CD14-positive monocyte (primary cell): ENCODE data around the gene PKNOX2. TPM values are rescaled to one million over a fixed set of nuclear protein-coding genes. Genes with fewer than 3 reads are reported as not detected.

Source experiments
- DNase-seq, 3 donors: peaks; one replicate each; pipeline ENCODE4 v3.0.0-alpha.2; 2011 to 2022
- H2AFZ ChIP-seq: 2 replicates; pipeline ENCODE4 v1.6.0; 2012; ENCODE audit warnings: mild to moderate bottlenecking, low read depth, low read length, inconsistent platforms; ENCODE audit not compliant: insufficient read depth, poor library complexity, severe bottlenecking
- H3K27ac ChIP-seq, 2 donors: 1 replicate in 1 of 2; 2 replicates in 1 of 2; pipeline ENCODE4 v1.5.1; 2012 to 2013; ENCODE audit warnings: low read length in 2 of 2, control low read depth in 1 of 2, inconsistent platforms in 1 of 2, low read depth in 1 of 2, mild to moderate bottlenecking in 1 of 2
- H3K27me3 ChIP-seq, 2 donors: one replicate each; pipeline versions ENCODE4 v1.6.0 to v1.6.1; 2011 to 2013; ENCODE audit warnings: low read length in 2 of 2; ENCODE audit not compliant: control insufficient read depth in 2 of 2, insufficient read depth in 2 of 2
- H3K36me3 ChIP-seq, 2 donors: replicated peaks in 1 of 2; 1 replicate in 1 of 2; 2 replicates in 1 of 2; pipeline versions ENCODE4 v1.5.1 to v1.6.1; 2012 to 2013; ENCODE audit warnings: low read length in 2 of 2, control low read depth in 1 of 2, inconsistent platforms in 1 of 2, mild to moderate bottlenecking in 1 of 2; ENCODE audit not compliant: insufficient read depth in 2 of 2, control insufficient read depth in 1 of 2
- H3K4me1 ChIP-seq, 2 donors: 1 replicate in 1 of 2; 2 replicates in 1 of 2; pipeline versions ENCODE4 v1.5.1 to v1.6.1; 2012 to 2013; ENCODE audit warnings: low read length in 2 of 2, control low read depth in 1 of 2, inconsistent platforms in 1 of 2, mild to moderate bottlenecking in 1 of 2, moderate library complexity in 1 of 2; ENCODE audit not compliant: insufficient read depth in 2 of 2, control insufficient read depth in 1 of 2
- H3K4me2 ChIP-seq: replicated peaks from 2 replicates; pipeline ENCODE3; 2012; ENCODE audit warnings: low read length, moderate library complexity, mild to moderate bottlenecking; ENCODE audit not compliant: poor library complexity, severe bottlenecking; ENCODE audit errors: extremely low read depth
- H3K4me3 ChIP-seq, 3 experiments: fragments of 200-600 bp in 1 of 3; sonication (generic) in 1 of 3; replicated peaks in 1 of 3; 1 replicate in 2 of 3; 2 replicates in 1 of 3; pipeline ENCODE4 v1.5.1; 2011 to 2013; ENCODE audit warnings: low read length in 3 of 3, mild to moderate bottlenecking in 3 of 3, control low read depth in 2 of 3, low read depth in 2 of 3, inconsistent platforms in 1 of 3, moderate library complexity in 1 of 3
- H3K79me2 ChIP-seq: 2 replicates; pipeline ENCODE4 v1.6.0; 2012; ENCODE audit warnings: mild to moderate bottlenecking, control low read depth, inconsistent platforms, low read length, moderate library complexity; ENCODE audit not compliant: insufficient read depth
- H3K9ac ChIP-seq: 2 replicates; pipeline ENCODE4 v1.6.0; 2017; ENCODE audit warnings: low read length, mild to moderate bottlenecking; ENCODE audit not compliant: insufficient read depth, poor library complexity, severe bottlenecking
- H3K9me3 ChIP-seq, 2 donors: replicated peaks in 1 of 2; 1 replicate in 1 of 2; 2 replicates in 1 of 2; pipeline versions ENCODE4 v1.5.1 to v1.6.1; 2012 to 2013; ENCODE audit warnings: low read length in 2 of 2, control low read depth in 1 of 2; ENCODE audit not compliant: control insufficient read depth in 1 of 2, insufficient read depth in 1 of 2
- H4K20me1 ChIP-seq: 2 replicates; pipeline ENCODE4 v1.6.0; 2012; ENCODE audit warnings: mild to moderate bottlenecking, low read length, control low read depth, moderate library complexity; ENCODE audit not compliant: insufficient read depth
- H3K27ac Mint-ChIP-seq, 7 donors: one replicate each; pipeline ENCODE4 v1.8.0; 2020; ENCODE audit warnings: mild to moderate bottlenecking in 7 of 7, mixed read lengths in 7 of 7, moderate library complexity in 6 of 7, inconsistent platforms in 2 of 7
- H3K27me3 Mint-ChIP-seq, 3 donors: one replicate each; pipeline ENCODE4 v1.8.0; 2021 to 2022; ENCODE audit warnings: low read depth in 3 of 3, mild to moderate bottlenecking in 3 of 3, mixed read lengths in 3 of 3, moderate library complexity in 3 of 3, inconsistent platforms in 1 of 3
- H3K36me3 Mint-ChIP-seq, 2 donors: one replicate each; pipeline ENCODE4 v1.8.0; 2020; ENCODE audit warnings: mixed read lengths in 2 of 2, inconsistent platforms in 1 of 2, mild to moderate bottlenecking in 1 of 2
- H3K4me1 Mint-ChIP-seq: one replicate; pipeline ENCODE4 v1.8.0; 2020; ENCODE audit warnings: mild to moderate bottlenecking, mixed read lengths
- H3K4me3 Mint-ChIP-seq, 2 donors: one replicate each; pipeline ENCODE4 v1.8.0; 2020; ENCODE audit warnings: mild to moderate bottlenecking in 2 of 2, mixed read lengths in 2 of 2, moderate library complexity in 1 of 2
- H3K9me3 Mint-ChIP-seq, 7 donors: one replicate each; pipeline ENCODE4 v1.8.0; 2020 to 2022; ENCODE audit warnings: mixed read lengths in 7 of 7, mild to moderate bottlenecking in 6 of 7, moderate library complexity in 6 of 7, inconsistent platforms in 2 of 7
- whole genome bisulfite sequencing: methylation state at CpG from one replicate; pipeline ENCODE4 v1.1.5; 2013; ENCODE audit warnings: missing lambda C conversion rate; ENCODE audit not compliant: insufficient coverage; 5-methylcytosine and 5-hydroxymethylcytosine counted together
- intact Hi-C, 2 donors: fragments of 100-400 bp; cut with micrococcal nuclease; formaldehyde crosslinking; loops; one replicate each; pipeline versions ENCODE4 v1.15.0 to v1.15.1; 2023
- polyA plus RNA-seq, 3 donors: library from polyadenylated mRNA; depleted of rRNA in 1 of 3; unstranded in 2 of 3; stranded (reverse) in 1 of 3; fragments of 300-500 nt in 2 of 3; fragments of >200 nt in 1 of 3; fragmentation: Illumina TruSeq in 2 of 3; gene quantifications; 1 replicate in 2 of 3; 2 replicates in 1 of 3; pipeline ENCODE4 v1.2.3, GENCODE V29; 2012 to 2021
- TF ChIP-seq, protein P1 (sequence below): fragments of 200-600 bp; IDR thresholded peaks from one replicate; pipeline ENCODE4 v1.8.0; 2022; ENCODE audit warnings: antibody characterized with exemption, mild to moderate bottlenecking

PKNOX2 gene
- polyA plus RNA-seq, 3 donors: not detected

GRCh38 chr11:125470355-125470754, 305.8 kb downstream of the PKNOX2 start:
- no peaks in the 10 kb centered on the region for H3K4me1 ChIP-seq
- no peaks in the 10 kb centered on the region for H3K36me3 Mint-ChIP-seq
- TF ChIP-seq, protein P1, sequence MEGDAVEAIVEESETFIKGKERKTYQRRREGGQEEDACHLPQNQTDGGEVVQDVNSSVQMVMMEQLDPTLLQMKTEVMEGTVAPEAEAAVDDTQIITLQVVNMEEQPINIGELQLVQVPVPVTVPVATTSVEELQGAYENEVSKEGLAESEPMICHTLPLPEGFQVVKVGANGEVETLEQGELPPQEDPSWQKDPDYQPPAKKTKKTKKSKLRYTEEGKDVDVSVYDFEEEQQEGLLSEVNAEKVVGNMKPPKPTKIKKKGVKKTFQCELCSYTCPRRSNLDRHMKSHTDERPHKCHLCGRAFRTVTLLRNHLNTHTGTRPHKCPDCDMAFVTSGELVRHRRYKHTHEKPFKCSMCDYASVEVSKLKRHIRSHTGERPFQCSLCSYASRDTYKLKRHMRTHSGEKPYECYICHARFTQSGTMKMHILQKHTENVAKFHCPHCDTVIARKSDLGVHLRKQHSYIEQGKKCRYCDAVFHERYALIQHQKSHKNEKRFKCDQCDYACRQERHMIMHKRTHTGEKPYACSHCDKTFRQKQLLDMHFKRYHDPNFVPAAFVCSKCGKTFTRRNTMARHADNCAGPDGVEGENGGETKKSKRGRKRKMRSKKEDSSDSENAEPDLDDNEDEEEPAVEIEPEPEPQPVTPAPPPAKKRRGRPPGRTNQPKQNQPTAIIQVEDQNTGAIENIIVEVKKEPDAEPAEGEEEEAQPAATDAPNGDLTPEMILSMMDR: no peak
- H3K27me3 Mint-ChIP-seq: peaks cover 6 to 27% (median 21%) of the 10 kb centered on the region in 3 donors
- no peaks in the 10 kb centered on the region for H4K20me1 ChIP-seq
- no CpG with 5 or more reads among the region's 2 CpGs for WGBS
- no peak overlapping the region for H3K27ac Mint-ChIP-seq
- H3K9me3 Mint-ChIP-seq: no peaks in the 10 kb centered on the region
- H3K4me3 ChIP-seq: no peak overlapping the region
- H3K4me1 Mint-ChIP-seq: no peaks in the 10 kb centered on the region
- intact Hi-C loops: no loop called here
- no peaks in the 10 kb centered on the region for H3K36me3 ChIP-seq
- DNase-seq: no peak
- H3K4me3 Mint-ChIP-seq: no peak overlapping the region
- H2AFZ ChIP-seq: no peak overlapping the region
- no peak overlapping the region for H3K9ac ChIP-seq
- H3K4me2 ChIP-seq: no peak overlapping the region
- no peaks in the 10 kb centered on the region for H3K9me3 ChIP-seq
- no peak overlapping the region for H3K27ac ChIP-seq
- H3K27me3 ChIP-seq: peaks cover 1 to 2% of the 10 kb centered on the region in 2 donors
- H3K79me2 ChIP-seq: no peaks in the 10 kb centered on the region

DNA sequence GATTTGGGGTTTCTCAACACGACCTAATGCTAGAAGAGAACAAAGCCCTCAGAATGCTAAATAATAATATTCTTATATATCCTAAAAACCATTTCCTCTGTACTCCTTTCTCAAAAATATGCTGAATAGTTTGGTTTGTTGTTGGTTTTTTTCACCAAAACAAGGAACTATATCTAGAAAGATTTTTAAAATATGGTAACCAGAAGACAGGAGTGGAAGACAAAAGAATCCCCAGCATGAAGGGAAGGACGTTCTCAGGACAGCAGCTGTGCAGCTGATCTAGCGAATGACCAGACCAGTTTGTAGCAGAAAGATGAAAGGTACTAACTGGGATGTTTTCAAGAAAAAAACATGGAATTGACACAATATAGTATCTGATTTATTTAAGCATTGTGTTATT, 312.2 kb downstream of the PKNOX2 start:
- WGBS: no CpG with 5 or more reads among the region's 3 CpGs
- TF ChIP-seq, protein P1: no peak
- H3K79me2 ChIP-seq: no peaks in the 10 kb centered on the region
- H3K9ac ChIP-seq: no peak overlapping the region
- peaks cover 11 to 26% (median 16%) of the 10 kb centered on the region in 3 donors for H3K27me3 Mint-ChIP-seq
- no peak overlapping the region for H3K4me2 ChIP-seq
- H3K4me3 Mint-ChIP-seq: no peak overlapping the region
- H3K36me3 Mint-ChIP-seq: no peaks in the 10 kb centered on the region
- peaks cover 3% of the 10 kb centered on the region in 2 donors for H3K27me3 ChIP-seq
- no peaks in the 10 kb centered on the region for H3K9me3 ChIP-seq
- H3K4me1 ChIP-seq: no peaks in the 10 kb centered on the region
- no peak for DNase-seq
- H3K4me1 Mint-ChIP-seq: no peaks in the 10 kb centered on the region
- no peaks in the 10 kb centered on the region for H4K20me1 ChIP-seq
- peaks cover 0 to 5% (median 0%) of the 10 kb centered on the region in 7 donors for H3K9me3 Mint-ChIP-seq
- no peak overlapping the region for H3K27ac ChIP-seq
- intact Hi-C loops: no loop called here
- H3K36me3 ChIP-seq: no peaks in the 10 kb centered on the region
- no peak overlapping the region for H2AFZ ChIP-seq
- no peak overlapping the region for H3K27ac Mint-ChIP-seq
- no peak overlapping the region for H3K4me3 ChIP-seq
